ENCODE results near the gene BNIP3.

BNIP3 gene

DNA sequence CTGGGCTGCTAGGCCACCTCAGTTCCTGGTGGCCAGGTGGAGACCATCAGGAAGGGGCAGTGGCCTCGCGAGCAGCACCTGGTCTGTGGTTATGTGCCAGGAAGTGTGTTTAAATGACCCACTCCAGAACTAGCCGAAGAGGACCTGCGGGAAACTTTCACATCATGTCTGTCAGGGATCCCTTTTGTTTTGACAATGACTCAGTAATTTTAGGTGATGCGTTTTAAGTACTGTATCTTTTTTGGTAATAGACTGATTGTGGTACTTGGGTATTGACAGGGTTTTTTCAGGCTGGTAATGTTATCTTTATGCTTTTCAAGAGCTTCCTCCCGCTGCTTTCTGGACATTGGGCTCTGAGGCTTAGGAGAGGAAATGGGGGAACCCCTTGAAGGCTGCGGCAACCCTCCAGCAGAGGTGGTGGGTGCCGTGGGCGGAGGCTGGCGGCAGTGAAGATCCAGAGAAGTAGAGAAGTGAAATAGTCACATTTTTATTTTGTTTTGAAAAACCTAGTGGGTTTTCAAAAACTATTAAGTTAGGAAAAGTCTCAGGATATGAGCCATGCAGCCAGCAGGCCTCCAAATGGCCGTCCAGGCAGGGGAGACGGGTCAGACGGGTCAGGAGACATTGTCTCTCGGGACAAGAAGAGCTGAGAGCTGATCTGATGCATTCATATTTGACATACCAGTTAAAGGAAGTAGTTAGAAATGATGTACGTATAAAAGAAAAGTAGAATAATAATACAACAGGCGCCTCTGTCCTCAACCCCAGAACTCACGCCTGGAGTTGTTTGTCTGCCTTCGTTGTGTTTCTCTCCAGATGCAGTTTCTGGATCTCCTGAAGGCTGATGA, 53.3 kb downstream of the BNIP3 start:
- TF ChIP-seq TAF1 (IDR thresholded peaks at IDR 0.05; ENCODE audit: borderline replicate concordance, insufficient read depth, low read length) (no peak), POLR2AphosphoS5 (IDR thresholded peaks at IDR 0.05; ENCODE audit: low read depth, low read length) (no peak), FOXP2 (optimal IDR thresholded peaks at IDR 0.05; ENCODE audit: borderline replicate concordance, extremely low read depth, extremely low read length, insufficient read depth) (no peak), SIN3A (IDR thresholded peaks at IDR 0.05; ENCODE audit: borderline replicate concordance, insufficient read depth, low read length) (no peak)
- TF ChIP-seq, protein P1, sequence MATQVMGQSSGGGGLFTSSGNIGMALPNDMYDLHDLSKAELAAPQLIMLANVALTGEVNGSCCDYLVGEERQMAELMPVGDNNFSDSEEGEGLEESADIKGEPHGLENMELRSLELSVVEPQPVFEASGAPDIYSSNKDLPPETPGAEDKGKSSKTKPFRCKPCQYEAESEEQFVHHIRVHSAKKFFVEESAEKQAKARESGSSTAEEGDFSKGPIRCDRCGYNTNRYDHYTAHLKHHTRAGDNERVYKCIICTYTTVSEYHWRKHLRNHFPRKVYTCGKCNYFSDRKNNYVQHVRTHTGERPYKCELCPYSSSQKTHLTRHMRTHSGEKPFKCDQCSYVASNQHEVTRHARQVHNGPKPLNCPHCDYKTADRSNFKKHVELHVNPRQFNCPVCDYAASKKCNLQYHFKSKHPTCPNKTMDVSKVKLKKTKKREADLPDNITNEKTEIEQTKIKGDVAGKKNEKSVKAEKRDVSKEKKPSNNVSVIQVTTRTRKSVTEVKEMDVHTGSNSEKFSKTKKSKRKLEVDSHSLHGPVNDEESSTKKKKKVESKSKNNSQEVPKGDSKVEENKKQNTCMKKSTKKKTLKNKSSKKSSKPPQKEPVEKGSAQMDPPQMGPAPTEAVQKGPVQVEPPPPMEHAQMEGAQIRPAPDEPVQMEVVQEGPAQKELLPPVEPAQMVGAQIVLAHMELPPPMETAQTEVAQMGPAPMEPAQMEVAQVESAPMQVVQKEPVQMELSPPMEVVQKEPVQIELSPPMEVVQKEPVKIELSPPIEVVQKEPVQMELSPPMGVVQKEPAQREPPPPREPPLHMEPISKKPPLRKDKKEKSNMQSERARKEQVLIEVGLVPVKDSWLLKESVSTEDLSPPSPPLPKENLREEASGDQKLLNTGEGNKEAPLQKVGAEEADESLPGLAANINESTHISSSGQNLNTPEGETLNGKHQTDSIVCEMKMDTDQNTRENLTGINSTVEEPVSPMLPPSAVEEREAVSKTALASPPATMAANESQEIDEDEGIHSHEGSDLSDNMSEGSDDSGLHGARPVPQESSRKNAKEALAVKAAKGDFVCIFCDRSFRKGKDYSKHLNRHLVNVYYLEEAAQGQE (IDR thresholded peaks at IDR 0.05; ENCODE audit: insufficient read depth in 1 of 2, low read depth in 2 of 2, low read length in 2 of 2): no peak

DNA sequence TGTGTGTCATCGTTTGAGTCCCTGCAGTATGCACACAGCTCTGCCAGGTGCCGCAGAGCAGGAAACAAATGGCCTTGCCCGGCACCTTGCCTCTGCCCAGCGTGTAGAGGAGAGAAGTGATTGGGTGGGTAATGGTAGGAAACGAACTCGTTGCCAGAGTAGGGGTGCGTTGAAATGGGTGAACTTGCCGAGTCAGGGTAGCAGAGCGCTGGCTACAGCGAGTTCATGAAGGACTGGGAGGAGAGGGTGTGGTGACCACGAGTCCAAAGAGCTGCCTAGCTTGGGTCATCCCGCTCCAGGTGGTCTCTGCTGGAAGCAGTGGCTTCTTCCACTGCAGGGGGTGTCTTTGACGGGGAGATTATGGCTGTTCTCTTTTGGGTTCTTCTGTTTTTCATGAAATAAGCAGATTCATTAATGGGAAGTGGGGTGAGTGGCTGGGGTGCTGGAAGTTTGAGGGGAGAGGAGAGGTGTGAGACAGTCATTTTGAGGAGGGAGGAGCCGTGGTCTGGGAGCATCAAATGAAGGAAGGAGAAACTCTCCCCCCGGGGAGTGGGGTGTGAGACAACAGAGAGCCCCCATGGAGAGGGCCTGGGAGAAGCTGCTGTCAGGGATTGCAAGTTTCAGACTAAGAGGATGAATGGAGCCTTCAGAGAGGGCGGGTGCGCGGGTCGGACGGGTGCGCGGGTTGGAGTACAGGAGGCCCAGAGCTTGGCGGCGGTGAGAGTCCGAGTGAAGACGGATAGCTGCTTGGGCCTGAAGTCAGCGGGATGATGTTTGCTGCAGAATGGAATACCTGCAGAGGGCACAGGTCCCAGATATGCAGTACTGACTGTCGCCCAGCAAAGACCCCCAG, 54.8 kb downstream of the BNIP3 start:
- no peak for TF ChIP-seq SIN3A (IDR thresholded peaks at IDR 0.05; ENCODE audit: borderline replicate concordance, insufficient read depth, low read length)
- no peak for TF ChIP-seq TAF1 (IDR thresholded peaks at IDR 0.05; ENCODE audit: borderline replicate concordance, insufficient read depth, low read length)
- TF ChIP-seq, protein P1 (IDR thresholded peaks at IDR 0.05; ENCODE audit: insufficient read depth in 1 of 2, low read depth in 2 of 2, low read length in 2 of 2): no peak
- TF ChIP-seq POLR2AphosphoS5 (IDR thresholded peaks at IDR 0.05; ENCODE audit: low read depth, low read length): no peak
- no peak for TF ChIP-seq FOXP2 (optimal IDR thresholded peaks at IDR 0.05; ENCODE audit: borderline replicate concordance, extremely low read depth, extremely low read length, insufficient read depth)

GRCh38 chr10:131926253-131926652, 55.5 kb downstream of the BNIP3 start:
- TF ChIP-seq, protein P1 (IDR thresholded peaks at IDR 0.05; ENCODE audit: insufficient read depth in 1 of 2, low read depth in 2 of 2, low read length in 2 of 2): no peak
- TF ChIP-seq FOXP2 (optimal IDR thresholded peaks at IDR 0.05; ENCODE audit: borderline replicate concordance, extremely low read depth, extremely low read length, insufficient read depth) (no peak), POLR2AphosphoS5 (IDR thresholded peaks at IDR 0.05; ENCODE audit: low read depth, low read length) (no peak), TAF1 (IDR thresholded peaks at IDR 0.05; ENCODE audit: borderline replicate concordance, insufficient read depth, low read length) (no peak), SIN3A (IDR thresholded peaks at IDR 0.05; ENCODE audit: borderline replicate concordance, insufficient read depth, low read length) (no peak)

DNA sequence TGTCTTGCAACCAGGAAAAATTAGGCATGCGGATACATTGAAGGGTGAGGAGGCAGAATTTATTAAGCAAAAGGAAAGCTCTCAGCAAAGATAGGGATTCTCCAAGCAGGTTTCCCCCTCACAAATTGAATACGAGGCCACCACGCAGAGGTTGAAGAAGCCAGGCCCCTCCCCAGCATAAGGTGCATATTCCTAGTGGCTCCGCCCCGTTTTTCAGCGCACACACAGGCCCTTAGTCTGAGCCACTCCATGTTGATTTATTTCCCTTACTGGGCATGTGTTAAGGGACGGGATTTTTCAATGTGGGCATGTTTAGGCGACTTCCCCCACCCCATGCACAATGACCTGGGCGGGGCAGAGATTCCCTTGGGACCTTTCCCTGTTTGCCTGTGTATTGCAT, 56.0 kb downstream of the BNIP3 start:
- no peak for TF ChIP-seq SIN3A (IDR thresholded peaks at IDR 0.05; ENCODE audit: borderline replicate concordance, insufficient read depth, low read length)
- TF ChIP-seq POLR2AphosphoS5 (IDR thresholded peaks at IDR 0.05; ENCODE audit: low read depth, low read length): no peak
- no peak for TF ChIP-seq FOXP2 (optimal IDR thresholded peaks at IDR 0.05; ENCODE audit: borderline replicate concordance, extremely low read depth, extremely low read length, insufficient read depth)
- TF ChIP-seq, protein P1 (IDR thresholded peaks at IDR 0.05; ENCODE audit: insufficient read depth in 1 of 2, low read depth in 2 of 2, low read length in 2 of 2): no peak
- TF ChIP-seq TAF1 (IDR thresholded peaks at IDR 0.05; ENCODE audit: borderline replicate concordance, insufficient read depth, low read length): no peak

All from PFSK-1 (cell line).